Measurements from ENCODE around the gene AKT2.

AKT2 gene

DNA sequence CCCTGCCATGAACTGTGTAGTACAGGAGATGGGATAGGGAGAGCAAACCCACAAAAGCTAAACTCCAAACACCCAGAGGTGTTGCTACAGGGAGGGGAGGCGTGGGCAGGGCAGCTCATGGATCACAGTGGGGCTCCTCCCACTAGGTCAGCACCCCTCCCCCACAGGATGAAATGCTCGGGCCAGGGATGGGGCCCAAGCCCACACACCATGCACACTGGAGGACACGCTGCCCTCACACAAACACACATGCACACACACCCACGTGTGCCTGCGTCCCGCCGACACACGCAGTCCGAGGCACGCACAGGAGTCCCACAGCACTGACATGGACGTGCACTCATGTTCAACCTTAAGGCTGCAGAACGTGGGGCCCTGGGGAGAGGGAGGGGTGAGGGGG is 52.7 kb downstream of the AKT2 start:
- Histone ChIP-seq H3K79me2 (ENCODE audit: insufficient read depth, low read length) (no peaks in the 10 kb centered on the region), H3K9me2 (replicated peaks; ENCODE audit: low read depth, low read length) (no peaks in the 10 kb centered on the region), H3K9me3 (ENCODE audit: insufficient read depth, low read depth, low read length) (no peaks in the 10 kb centered on the region), H2AFZ (ENCODE audit: low read length) (no peak overlapping the region), H3F3A (ENCODE audit: low read depth) (no peaks in the 10 kb centered on the region), H3K4me2 (ENCODE audit: low read depth, low read length, poor library complexity, severe bottlenecking) (no peak overlapping the region), H3K9ac (ENCODE audit: low read depth, low read length, poor library complexity, severe bottlenecking) (no peak overlapping the region), H3K4me3 (ENCODE audit: low read length, poor library complexity, severe bottlenecking) (no peak overlapping the region), H3K36me3 (ENCODE audit: insufficient read depth, low read length) (peaks cover 40% of the 10 kb centered on the region; the same call in 1 of the 2 replicates), H3K4me1 (ENCODE audit: insufficient read depth, low read length, poor library complexity, severe bottlenecking) (no peaks in the 10 kb centered on the region), H4K20me1 (ENCODE audit: insufficient read depth, low read length, poor library complexity, severe bottlenecking) (no peaks in the 10 kb centered on the region), H3K27me3 (ENCODE audit: insufficient read depth, low read length, poor library complexity, severe bottlenecking) (no peaks in the 10 kb centered on the region)
- TF ChIP-seq CTCF (conservative IDR thresholded peaks at IDR 0.05; ENCODE audit: low read length) (no peak), EZH2phosphoT487 (IDR thresholded peaks at IDR 0.05; ENCODE audit: borderline replicate concordance) (no peak)

DNA sequence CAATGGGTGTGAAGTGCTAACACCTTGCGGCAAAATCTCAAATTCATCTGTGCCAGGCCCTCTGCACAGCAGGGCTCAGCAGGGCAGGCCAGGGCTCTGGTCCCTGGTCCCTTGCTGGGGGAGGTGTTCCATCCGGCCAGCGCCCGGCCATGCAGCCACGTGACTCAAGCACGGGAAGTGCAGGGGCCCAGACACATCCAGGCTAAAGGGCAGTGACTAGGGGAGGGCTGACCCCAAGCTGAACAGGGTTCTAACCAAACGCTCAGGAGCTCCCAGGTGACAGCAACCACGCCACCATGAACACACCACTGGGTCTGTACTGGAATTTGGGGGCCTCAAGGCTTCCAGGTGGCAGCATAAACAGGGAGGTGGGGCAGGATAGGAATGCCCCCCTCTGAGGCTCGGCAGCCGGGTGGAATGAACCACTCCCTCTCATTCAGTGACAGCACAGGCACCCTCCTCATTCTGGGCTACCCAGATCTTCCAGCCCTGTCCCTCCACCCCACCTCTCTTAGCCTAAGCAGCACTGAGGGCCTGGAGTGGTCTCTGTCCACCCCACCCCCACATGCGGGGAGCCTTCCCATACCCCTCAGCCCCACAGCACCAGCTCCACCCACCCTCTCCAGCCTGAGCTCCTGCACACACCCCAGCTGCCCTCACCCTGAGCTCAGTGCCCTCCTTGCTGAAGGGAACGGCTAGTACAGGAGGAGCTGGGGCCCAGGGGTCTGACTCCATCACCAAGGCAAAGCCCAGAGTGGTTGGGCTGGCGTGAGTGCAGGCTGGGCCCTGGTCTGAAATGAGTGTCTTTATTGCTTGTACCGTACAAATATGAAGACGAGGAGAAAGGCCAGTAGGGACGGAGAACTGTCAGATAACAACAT is 53.4 kb downstream of the AKT2 start:
- no peaks in the 10 kb centered on the region for H4K20me1 ChIP-seq (ENCODE audit: insufficient read depth, low read length, poor library complexity, severe bottlenecking)
- no peaks in the 10 kb centered on the region for H3K9me3 ChIP-seq (ENCODE audit: insufficient read depth, low read depth, low read length)
- no peak overlapping the region for H2AFZ ChIP-seq (ENCODE audit: low read length)
- H3F3A ChIP-seq (ENCODE audit: low read depth): no peaks in the 10 kb centered on the region
- H3K9ac ChIP-seq (ENCODE audit: low read depth, low read length, poor library complexity, severe bottlenecking): no peak overlapping the region
- H3K27me3 ChIP-seq (ENCODE audit: insufficient read depth, low read length, poor library complexity, severe bottlenecking): no peaks in the 10 kb centered on the region
- no peaks in the 10 kb centered on the region for H3K79me2 ChIP-seq (ENCODE audit: insufficient read depth, low read length)
- TF ChIP-seq EZH2phosphoT487 (IDR thresholded peaks at IDR 0.05; ENCODE audit: borderline replicate concordance): no peak
- no peak for TF ChIP-seq CTCF (conservative IDR thresholded peaks at IDR 0.05; ENCODE audit: low read length)
- H3K4me1 ChIP-seq (ENCODE audit: insufficient read depth, low read length, poor library complexity, severe bottlenecking): no peaks in the 10 kb centered on the region
- no peak overlapping the region for H3K4me2 ChIP-seq (ENCODE audit: low read depth, low read length, poor library complexity, severe bottlenecking)
- H3K4me3 ChIP-seq (ENCODE audit: low read length, poor library complexity, severe bottlenecking): no peak overlapping the region
- peaks cover 36% of the 10 kb centered on the region; the same call in 1 of the 2 replicates for H3K36me3 ChIP-seq (ENCODE audit: insufficient read depth, low read length)
- no peaks in the 10 kb centered on the region for H3K9me2 ChIP-seq (replicated peaks; ENCODE audit: low read depth, low read length)

DNA sequence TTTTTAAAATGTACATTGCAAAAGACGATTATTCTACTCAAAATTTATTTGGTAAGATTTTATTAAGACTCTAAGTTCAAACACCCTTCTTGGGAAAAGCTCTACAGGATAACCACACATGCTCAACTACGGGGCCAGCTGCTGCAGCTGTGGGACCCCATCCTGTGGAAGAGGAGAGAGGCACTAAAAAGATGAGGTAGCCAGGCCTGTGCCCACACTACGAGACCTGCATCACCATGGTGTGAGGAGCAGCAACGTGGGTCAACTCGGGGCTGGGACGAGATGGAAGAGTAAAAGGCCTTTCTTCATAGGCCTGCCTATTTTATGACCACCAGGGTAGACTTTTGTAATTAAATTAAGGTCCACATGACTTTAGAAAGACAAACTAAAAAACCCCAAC is 54.1 kb downstream of the AKT2 start:
- H3K4me1 ChIP-seq (ENCODE audit: insufficient read depth, low read length, poor library complexity, severe bottlenecking): no peaks in the 10 kb centered on the region
- no peaks in the 10 kb centered on the region for H3F3A ChIP-seq (ENCODE audit: low read depth)
- no peak overlapping the region for H2AFZ ChIP-seq (ENCODE audit: low read length)
- H3K27me3 ChIP-seq (ENCODE audit: insufficient read depth, low read length, poor library complexity, severe bottlenecking): no peaks in the 10 kb centered on the region
- peaks cover 28% of the 10 kb centered on the region; the same call in 1 of the 2 replicates for H3K36me3 ChIP-seq (ENCODE audit: insufficient read depth, low read length)
- H3K9me3 ChIP-seq (ENCODE audit: insufficient read depth, low read depth, low read length): no peaks in the 10 kb centered on the region
- H3K9ac ChIP-seq (ENCODE audit: low read depth, low read length, poor library complexity, severe bottlenecking): no peak overlapping the region
- H3K4me2 ChIP-seq (ENCODE audit: low read depth, low read length, poor library complexity, severe bottlenecking): no peak overlapping the region
- H3K4me3 ChIP-seq (ENCODE audit: low read length, poor library complexity, severe bottlenecking): no peak overlapping the region
- H3K9me2 ChIP-seq (replicated peaks; ENCODE audit: low read depth, low read length): no peaks in the 10 kb centered on the region
- no peaks in the 10 kb centered on the region for H3K79me2 ChIP-seq (ENCODE audit: insufficient read depth, low read length)
- H4K20me1 ChIP-seq (ENCODE audit: insufficient read depth, low read length, poor library complexity, severe bottlenecking): no peaks in the 10 kb centered on the region
- no peak for TF ChIP-seq CTCF (conservative IDR thresholded peaks at IDR 0.05; ENCODE audit: low read length)
- TF ChIP-seq EZH2phosphoT487 (IDR thresholded peaks at IDR 0.05; ENCODE audit: borderline replicate concordance): no peak

Data from Loucy (cell line).